HG02885 (cell line): ENCODE results near the gene CFAP100.

Experiments used
- ATAC-seq: cut with Tn5 transposase; IDR thresholded peaks from one replicate; pipeline ENCODE4 v1.9.1; 2021; ENCODE audit warnings: mild to moderate bottlenecking; ENCODE audit not compliant: unreplicated experiment, poor library complexity

Gene CFAP100

GRCh38 chr3:126398423-126399350 lies 4.0 kb downstream of the CFAP100 start:
- ATAC-seq: no peak

GRCh38 chr3:126399351-126399735 lies 4.6 kb downstream of the CFAP100 start:
- ATAC-seq: no peak

- no peak for ATAC-seq
Measured at GRCh38 chr3:126399756-126400155, 5.0 kb downstream of the CFAP100 start.

GRCh38 chr3:126401611-126402160 lies 7.0 kb downstream of the CFAP100 start:
- ATAC-seq: no peak

GRCh38 chr3:126402178-126402577 lies 7.5 kb downstream of the CFAP100 start:
- ATAC-seq: no peak

GRCh38 chr3:126402666-126403302 lies 8.1 kb downstream of the CFAP100 start:
- ATAC-seq: no peak

GRCh38 chr3:126406389-126407296 lies 11.9 kb downstream of the CFAP100 start:
- no peak for ATAC-seq

- ATAC-seq: no peak
Measured at GRCh38 chr3:126407412-126408044, 12.8 kb downstream of the CFAP100 start.

GRCh38 chr3:126408099-126408498 lies 13.4 kb downstream of the CFAP100 start:
- no peak for ATAC-seq

GRCh38 chr3:126412841-126413692 lies 18.4 kb downstream of the CFAP100 start:
- ATAC-seq: no peak

GRCh38 chr3:126413693-126414080 lies 19.0 kb downstream of the CFAP100 start:
- ATAC-seq: no peak

- no peak for ATAC-seq
Measured at GRCh38 chr3:126414406-126414805, 19.7 kb downstream of the CFAP100 start.

- ATAC-seq: no peak
Measured at GRCh38 chr3:126414961-126415660, 20.4 kb downstream of the CFAP100 start.

- ATAC-seq: no peak
Measured at GRCh38 chr3:126415661-126416591, 21.2 kb downstream of the CFAP100 start.

- no peak for ATAC-seq
Measured at GRCh38 chr3:126416943-126417342, 22.2 kb downstream of the CFAP100 start.

GRCh38 chr3:126417515-126417914 lies 22.8 kb downstream of the CFAP100 start:
- no peak for ATAC-seq

- ATAC-seq: no peak
Measured at GRCh38 chr3:126417981-126418530, 23.3 kb downstream of the CFAP100 start.
